GM21619 (cell line): ENCODE results near the gene SDE2.

Experiments used
- ATAC-seq: cut with Tn5 transposase; IDR thresholded peaks from one replicate; pipeline ENCODE4 v1.9.1; 2021; ENCODE audit not compliant: unreplicated experiment

Gene SDE2

DNA sequence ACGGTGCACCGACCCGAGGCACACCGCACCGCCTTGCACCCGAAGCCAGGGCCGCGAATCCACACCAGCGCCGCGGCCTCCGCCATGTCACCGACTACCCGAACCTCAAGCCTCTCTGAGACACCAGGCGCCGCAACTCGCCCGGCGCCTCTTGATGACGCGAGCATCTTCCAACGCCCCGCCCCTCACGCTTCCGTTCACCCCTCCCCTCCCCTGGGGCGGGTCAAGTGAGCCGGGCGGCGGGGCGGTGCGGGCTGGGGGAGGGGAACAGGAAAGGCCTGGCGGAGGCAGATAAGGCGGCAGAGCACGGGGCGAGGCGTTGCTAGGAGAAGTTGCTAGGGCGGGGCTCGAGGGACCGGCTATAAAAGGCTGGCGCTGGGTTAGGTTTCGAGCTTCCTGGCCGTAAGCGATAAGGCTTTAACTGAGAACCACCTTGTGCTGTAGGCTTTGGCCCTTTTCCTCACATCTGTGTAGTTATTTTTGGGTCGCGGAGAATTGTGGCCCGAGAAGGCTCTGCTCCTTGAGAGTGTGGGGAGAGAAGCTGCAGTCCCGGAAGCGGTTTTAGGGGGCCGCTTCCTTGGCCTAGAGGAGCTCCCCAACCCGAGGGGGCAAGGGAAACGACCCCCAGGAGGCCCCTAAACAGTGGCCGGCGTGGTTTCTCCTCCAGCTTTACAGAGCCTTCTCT is at the start of gene SDE2:
Gene SDE2, minus strand, starts transcription at position 117 of the 685 bp plus-strand sequence. Its CDS starts 31 bp downstream, at position 86.
- ATAC-seq = peak; percentile 75

DNA sequence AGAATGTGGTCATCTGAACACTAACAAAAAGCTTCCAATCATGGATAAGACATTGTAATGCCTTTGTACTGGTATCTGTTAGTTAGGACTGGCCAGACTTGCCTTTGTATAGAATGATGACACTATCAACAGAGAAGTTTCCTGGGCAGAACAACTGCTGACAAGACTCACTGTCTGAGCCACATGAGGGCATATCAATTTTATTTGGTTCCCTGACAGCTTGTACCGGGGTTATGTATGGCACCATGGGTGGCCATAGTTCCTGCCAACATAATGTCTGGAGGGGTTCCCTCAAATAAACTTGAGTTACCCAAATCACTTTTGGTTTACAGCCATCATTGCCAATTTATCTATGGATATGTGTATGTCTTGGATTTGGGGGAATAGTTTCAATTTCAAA is 49.7 kb upstream of the SDE2 start:
- ATAC-seq = no peak

- no peak for ATAC-seq
These were observed 48.4 kb upstream of the SDE2 start for GRCh38 chr1:226047495-226047894.

DNA sequence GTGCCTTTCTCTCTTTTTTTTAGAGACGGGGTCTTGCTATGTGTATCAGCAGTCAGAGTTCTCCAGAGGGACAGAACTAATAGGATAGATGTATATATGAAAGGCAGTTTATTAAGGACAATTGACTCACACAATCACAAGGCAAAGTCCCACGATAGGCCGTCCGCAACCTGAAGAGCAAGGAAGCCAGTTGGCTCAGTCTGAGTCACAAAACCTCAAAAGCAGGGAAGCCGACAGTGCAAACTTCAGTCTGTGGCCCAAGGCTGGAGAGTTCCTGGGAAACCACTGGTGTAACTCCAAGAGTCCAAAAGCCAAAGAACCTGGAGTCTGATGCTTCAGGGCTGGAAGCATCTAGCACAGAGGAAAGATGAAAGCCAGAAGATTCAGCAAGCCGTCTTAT is 47.1 kb upstream of the SDE2 start:
- ATAC-seq = no peak

- ATAC-seq = no peak
These were observed 45.5 kb upstream of the SDE2 start for GRCh38 chr1:226044514-226045101.

- no peak for ATAC-seq
These were observed 42.3 kb upstream of the SDE2 start for GRCh38 chr1:226041419-226041818.

- ATAC-seq = no peak
These were observed 39.5 kb upstream of the SDE2 start for GRCh38 chr1:226038661-226039060.

GRCh38 chr1:226035915-226036314 is 36.8 kb upstream of the SDE2 start:
- no peak for ATAC-seq

- no peak for ATAC-seq
These were observed 35.3 kb upstream of the SDE2 start for GRCh38 chr1:226034482-226034881.

DNA sequence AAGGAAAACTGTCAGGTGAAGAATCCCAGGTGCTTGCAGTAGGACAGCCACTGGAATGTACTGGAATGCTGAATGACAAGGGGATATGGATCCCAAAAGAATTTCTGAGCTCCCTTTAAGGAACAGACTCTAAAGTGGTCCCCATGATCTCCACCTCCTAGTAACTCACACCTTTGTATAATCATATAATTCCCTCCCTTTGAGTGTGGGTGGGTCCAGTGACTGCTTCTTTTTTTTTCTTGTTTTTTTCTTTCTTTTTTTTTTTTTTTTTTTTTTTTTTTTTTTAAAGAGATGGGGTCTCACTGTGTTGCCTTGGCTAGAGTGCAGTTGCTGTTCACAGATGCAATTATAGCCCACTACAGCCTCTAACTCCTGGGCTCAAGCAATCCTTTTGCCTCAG is 34.8 kb upstream of the SDE2 start:
- no peak for ATAC-seq

- ATAC-seq = no peak
These were observed 34.4 kb upstream of the SDE2 start for GRCh38 chr1:226033582-226033981.

GRCh38 chr1:226029568-226030225 is 30.6 kb upstream of the SDE2 start:
- ATAC-seq = no peak

DNA sequence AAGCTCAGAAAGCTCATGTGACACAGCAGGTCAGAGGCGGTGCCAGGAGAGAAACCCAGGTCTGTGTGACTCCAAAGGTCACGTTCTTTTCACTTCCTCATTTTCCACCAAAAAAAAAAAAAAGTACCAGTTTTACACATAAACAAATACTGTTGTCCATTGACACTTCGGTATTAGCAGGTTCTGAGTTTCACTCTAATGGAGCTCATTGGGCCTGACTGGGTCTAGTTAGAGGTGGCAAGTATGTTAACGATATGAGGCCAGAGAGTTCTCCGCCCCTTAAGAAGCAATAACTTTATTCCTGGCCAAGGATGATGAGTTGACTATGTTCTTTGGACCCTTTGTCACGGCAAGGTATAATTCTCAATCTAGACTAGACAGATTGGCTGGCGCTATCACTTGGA is 30.0 kb upstream of the SDE2 start:
- peak; percentile 83 for ATAC-seq

DNA sequence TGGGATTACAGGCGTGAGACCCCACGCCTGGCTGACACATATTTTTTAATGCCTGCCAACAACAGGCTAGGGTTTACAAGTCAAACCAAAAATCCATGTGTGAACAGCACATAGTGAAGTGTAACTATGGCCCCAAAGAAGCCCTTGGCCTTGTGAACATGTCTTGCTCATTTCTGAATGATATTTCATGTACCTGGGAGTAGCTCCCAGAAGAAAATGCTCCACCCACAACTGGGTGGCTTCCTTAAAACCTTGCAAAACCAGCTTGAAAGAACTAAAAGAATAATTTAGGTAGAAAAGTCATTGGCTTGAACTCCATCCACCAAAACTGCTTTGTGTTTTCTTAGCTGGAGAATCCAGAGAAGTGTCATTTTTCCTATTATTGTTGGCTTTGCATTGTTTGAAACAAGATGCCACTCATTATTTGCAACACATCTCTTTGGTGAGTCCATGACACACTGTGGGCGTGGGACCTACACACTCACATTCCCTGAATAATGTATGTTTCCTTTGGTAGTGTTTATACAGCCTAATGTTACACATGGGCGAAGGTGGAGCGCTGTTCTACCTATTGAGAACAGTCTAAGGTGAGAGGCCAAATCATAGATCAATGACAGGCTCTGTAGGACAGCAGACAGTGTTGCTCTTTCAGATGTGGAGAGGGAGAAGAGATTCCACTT is 28.5 kb upstream of the SDE2 start:
- no peak for ATAC-seq

DNA sequence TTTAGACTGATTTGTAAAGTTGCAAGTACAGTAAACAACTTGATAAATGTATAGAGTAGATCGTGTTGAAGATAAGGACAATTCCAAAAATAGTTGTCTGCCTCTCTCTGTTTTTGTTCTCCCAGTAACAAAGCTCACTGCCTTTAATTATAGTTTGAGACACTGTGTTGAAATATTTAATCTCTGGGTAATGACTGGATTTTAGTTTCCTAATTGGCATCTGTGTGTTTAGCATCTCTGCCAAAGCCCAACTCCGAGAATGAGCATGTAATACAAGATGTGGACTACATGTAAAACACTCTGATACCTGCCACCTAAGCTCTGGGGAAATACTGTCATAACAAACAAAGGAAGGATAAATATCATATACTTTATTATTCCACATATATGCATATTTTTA is 27.7 kb upstream of the SDE2 start:
- ATAC-seq = no peak

- no peak for ATAC-seq
These were observed 24.6 kb upstream of the SDE2 start for GRCh38 chr1:226023735-226024134.

GRCh38 chr1:226021801-226022200 is 22.7 kb upstream of the SDE2 start:
- no peak for ATAC-seq

GRCh38 chr1:226021401-226021800 is 22.3 kb upstream of the SDE2 start:
- ATAC-seq = no peak

DNA sequence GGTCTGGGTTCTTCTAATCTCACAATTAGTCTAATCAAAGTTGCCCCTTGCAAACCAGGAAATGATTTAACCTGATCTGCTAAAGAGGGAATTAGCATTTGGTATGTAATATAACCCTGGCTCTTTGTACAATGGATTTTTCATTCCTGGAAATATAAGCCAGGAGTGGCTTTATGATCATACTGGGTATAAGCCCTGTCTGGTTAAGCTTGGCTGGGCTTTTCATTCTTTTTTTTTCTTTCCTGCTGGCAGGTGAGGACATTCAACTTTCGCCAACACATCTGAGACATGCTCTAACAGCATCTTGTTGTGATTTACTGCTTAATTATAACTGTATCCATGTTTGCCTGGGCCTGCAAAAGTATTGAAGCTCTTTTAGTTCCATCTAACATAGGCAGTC is 20.4 kb upstream of the SDE2 start:
- ATAC-seq = no peak

GRCh38 chr1:226017070-226017469 is 17.9 kb upstream of the SDE2 start:
- ATAC-seq = no peak

DNA sequence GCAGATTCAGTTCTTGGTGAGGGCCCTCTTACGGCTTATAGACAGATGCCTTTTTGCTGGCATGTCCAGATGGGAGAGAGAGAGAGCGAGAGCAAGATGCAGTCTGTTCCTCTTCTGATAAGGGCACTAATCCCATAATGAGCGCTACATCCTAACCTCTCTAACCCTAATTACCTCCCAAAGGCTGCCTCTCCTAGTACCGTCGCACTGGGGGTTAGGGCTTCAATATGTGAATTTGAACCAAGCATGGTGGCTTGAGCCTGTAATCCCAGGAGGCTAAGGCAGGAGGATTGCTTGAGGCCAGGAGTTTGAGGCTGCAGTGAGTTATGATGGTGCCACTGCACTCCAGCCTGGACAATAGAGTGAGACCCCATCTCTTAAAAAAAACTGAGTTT is 10.5 kb upstream of the SDE2 start:
- ATAC-seq = no peak
